GM23338 (cell line): ENCODE measurements around the gene CCL15. TPM values are rescaled to one million over a fixed set of nuclear protein-coding genes. Genes with fewer than 3 reads are reported as not detected.
"Not testable (repeated sequence)": the region's sequence is repeated elsewhere in the genome, so short reads cannot be mapped to it uniquely, and the experiment has no call there.

Experiments
- ATAC-seq: fragments of 200-7000 bp; cut with Tn5 transposase; 3 replicates; pipeline ENCODE4 v1.9.1; 2020
- DNase-seq: peaks from one replicate; pipeline ENCODE4 v3.0.0-alpha.2; 2015; ENCODE audit warnings: low spot score
- H2AFZ ChIP-seq: fragments of 200-600 bp; sonication (generic); 2 replicates; pipeline ENCODE4 v1.8.0; 2016; ENCODE audit warnings: antibody characterized with exemption, mild to moderate bottlenecking, moderate library complexity
- H3F3A ChIP-seq: fragments of 200-600 bp; sonication (generic); replicated peaks from 2 replicates; pipeline ENCODE4 v1.8.0; 2017; ENCODE audit warnings: antibody characterized with exemption, mixed run types, low read depth
- H3K27ac ChIP-seq: fragments of 200-600 bp; sonication (generic); 2 replicates; pipeline ENCODE4 v1.6.1; 2016; ENCODE audit warnings: low read depth
- H3K27me3 ChIP-seq: fragments of 200-600 bp; sonication (generic); 2 replicates; pipeline ENCODE4 v1.8.0; 2016; ENCODE audit warnings: mild to moderate bottlenecking, mixed run types, moderate library complexity; ENCODE audit not compliant: insufficient read depth
- H3K36me3 ChIP-seq: fragments of 200-600 bp; sonication (generic); 2 replicates; pipeline ENCODE4 v1.8.0; 2016; ENCODE audit warnings: mild to moderate bottlenecking; ENCODE audit not compliant: insufficient read depth
- H3K4me1 ChIP-seq: fragments of 200-600 bp; sonication (generic); 2 replicates; pipeline ENCODE4 v1.8.0; 2016; ENCODE audit warnings: mild to moderate bottlenecking, moderate library complexity; ENCODE audit not compliant: insufficient read depth
- H3K4me2 ChIP-seq: fragments of 200-600 bp; sonication (generic); 2 replicates; pipeline ENCODE4 v1.7.1; 2017; ENCODE audit warnings: mixed run types
- H3K4me3 ChIP-seq: fragments of 200-600 bp; sonication (generic); 2 replicates; pipeline ENCODE4 v1.6.1; 2016; ENCODE audit warnings: mixed run types
- H3K79me2 ChIP-seq: fragments of 200-600 bp; sonication (generic); replicated peaks from 2 replicates; pipeline ENCODE4 v1.8.0; 2017; ENCODE audit warnings: mild to moderate bottlenecking; ENCODE audit not compliant: insufficient read depth
- H3K9me2 ChIP-seq: fragments of 200-600 bp; sonication (generic); 2 replicates; pipeline ENCODE4 v1.8.0; 2017; ENCODE audit not compliant: insufficient read depth
- H4K20me1 ChIP-seq: fragments of 200-600 bp; sonication (generic); replicated peaks from 2 replicates; pipeline ENCODE4 v1.8.0; 2017; ENCODE audit warnings: mild to moderate bottlenecking; ENCODE audit not compliant: insufficient read depth
- H3K27ac Mint-ChIP-seq: 2 replicates; pipeline ENCODE4 v1.8.0; 2020; ENCODE audit warnings: inconsistent platforms, mild to moderate bottlenecking, moderate library complexity, mixed read lengths
- H3K27me3 Mint-ChIP-seq: 3 replicates; pipeline ENCODE4 v1.8.0; 2022; ENCODE audit warnings: low read depth, mild to moderate bottlenecking, moderate library complexity, mixed read lengths, inconsistent platforms; ENCODE audit not compliant: insufficient read depth, poor library complexity
- H3K36me3 Mint-ChIP-seq: 3 replicates; pipeline ENCODE4 v1.8.0; 2021; ENCODE audit warnings: low read depth, mild to moderate bottlenecking, inconsistent platforms, moderate library complexity, mixed read lengths
- H3K4me1 Mint-ChIP-seq: 3 replicates; pipeline ENCODE4 v1.8.0; 2020; ENCODE audit warnings: mild to moderate bottlenecking, inconsistent platforms, mixed read lengths
- H3K4me3 Mint-ChIP-seq: 3 replicates; pipeline ENCODE4 v1.8.0; 2021; ENCODE audit warnings: moderate library complexity, mild to moderate bottlenecking, inconsistent platforms, mixed read lengths
- H3K9me3 Mint-ChIP-seq: 3 replicates; pipeline ENCODE4 v1.8.0; 2020; ENCODE audit warnings: moderate library complexity, mild to moderate bottlenecking, inconsistent platforms, mixed read lengths
- CREB1 ChIP-seq: fragments of 250-450 bp; sonication (Bioruptor Pico); IDR thresholded peaks from 2 replicates; pipeline ENCODE4 v1.5.0; 2020; ENCODE audit warnings: low read depth, mild to moderate bottlenecking, moderate library complexity
- ETS1 ChIP-seq: IDR thresholded peaks from 2 replicates; pipeline ENCODE4 v1.6.1; 2016; ENCODE audit warnings: antibody characterized with exemption
- EZH2 ChIP-seq: fragments of 200-600 bp; sonication (generic); IDR thresholded peaks from one replicate; pipeline ENCODE4 v1.8.0; 2017; ENCODE audit warnings: antibody characterized with exemption, mild to moderate bottlenecking, low read depth; ENCODE audit not compliant: unreplicated experiment
- EZH2phosphoT487 ChIP-seq: fragments of 200-600 bp; sonication (generic); IDR thresholded peaks from one replicate; pipeline ENCODE4 v1.8.1; 2018; ENCODE audit warnings: antibody characterized with exemption; ENCODE audit not compliant: unreplicated experiment
- POLR2AphosphoS5 ChIP-seq: IDR thresholded peaks from 2 replicates; pipeline ENCODE4 v1.6.1; 2016; ENCODE audit warnings: antibody characterized with exemption, low read depth
- ZNF114 ChIP-seq: fragments of 250-450 bp; sonication (Bioruptor Pico); IDR thresholded peaks from 2 replicates; pipeline ENCODE4 v1.5.0; 2020; ENCODE audit warnings: mild to moderate bottlenecking, moderate library complexity
- ZNF331 ChIP-seq: fragments of 250-450 bp; sonication (Bioruptor Pico); IDR thresholded peaks from 2 replicates; pipeline ENCODE4 v1.5.0; 2020; ENCODE audit warnings: low read depth, mild to moderate bottlenecking, moderate library complexity
- ZNF462 ChIP-seq: fragments of 250-450 bp; sonication (Bioruptor Pico); IDR thresholded peaks from 2 replicates; pipeline ENCODE4 v1.5.0; 2020; ENCODE audit warnings: mild to moderate bottlenecking, moderate library complexity
- polyA plus RNA-seq: library from polyadenylated mRNA; unstranded; fragments of >200 nt; fragmentation: Nextera tagmentation; extraction: Ambion mirVana; gene quantifications from 2 replicates; pipeline ENCODE4 v1.2.1, GENCODE V29; 2016
- total RNA-seq: library from RNA; depleted of rRNA; stranded (reverse); fragments of >200 nt; shearing (Covaris generic); gene quantifications from 2 replicates; pipeline ENCODE4 v1.2.3, GENCODE V29; 2014
- TF ChIP-seq, protein P1 (sequence below): IDR thresholded peaks from one replicate; pipeline ENCODE4 v1.6.1; 2018; ENCODE audit warnings: antibody characterized with exemption; ENCODE audit not compliant: unreplicated experiment

CCL15 gene
- total and polyA plus RNA-seq, 2 experiments from 2014 or later = not detected

DNA sequence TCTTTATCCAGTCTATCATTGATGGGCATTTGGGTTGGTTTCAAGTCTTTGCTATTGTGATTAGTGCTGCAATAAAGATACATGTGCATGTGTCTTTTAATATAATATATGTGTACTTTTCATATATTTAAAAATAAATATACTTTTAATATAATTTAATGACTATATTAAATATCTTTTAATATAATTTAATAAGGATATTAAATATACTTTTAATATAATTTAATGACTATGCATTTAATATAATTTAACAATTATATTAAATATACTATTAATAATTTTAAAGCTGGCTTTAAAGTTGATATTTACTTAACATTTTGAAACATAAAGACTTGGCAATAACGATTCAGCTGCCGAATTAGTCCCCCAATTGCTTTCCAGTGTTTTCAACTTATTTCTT lies 15.2 kb upstream of the CCL15 start (continued):
- TF ChIP-seq ZNF114 = no peak
- no peak for TF ChIP-seq POLR2AphosphoS5
- no peak for TF ChIP-seq CREB1 (CRISPR knock-in tag)
- no peak for TF ChIP-seq ETS1

- not testable (repeated sequence) for H3K27ac Mint-ChIP-seq, H3K9me2 ChIP-seq, H4K20me1 ChIP-seq, H3F3A ChIP-seq, H3K4me3 ChIP-seq, H3K36me3 ChIP-seq, H3K4me1 Mint-ChIP-seq, DNase-seq, H3K4me3 Mint-ChIP-seq, H3K36me3 Mint-ChIP-seq, H3K79me2 ChIP-seq, H3K27ac ChIP-seq, H3K4me1 ChIP-seq, H3K4me2 ChIP-seq, H2AFZ ChIP-seq, ATAC-seq, H3K27me3 ChIP-seq
- Mint-ChIP-seq H3K27me3 (peaks cover 11% of the 10 kb centered on the region), H3K9me3 (peaks cover 31% of the 10 kb centered on the region)
Observed at GRCh38 chr17:36015895-36016294, 14.5 kb upstream of the CCL15 start.

DNA sequence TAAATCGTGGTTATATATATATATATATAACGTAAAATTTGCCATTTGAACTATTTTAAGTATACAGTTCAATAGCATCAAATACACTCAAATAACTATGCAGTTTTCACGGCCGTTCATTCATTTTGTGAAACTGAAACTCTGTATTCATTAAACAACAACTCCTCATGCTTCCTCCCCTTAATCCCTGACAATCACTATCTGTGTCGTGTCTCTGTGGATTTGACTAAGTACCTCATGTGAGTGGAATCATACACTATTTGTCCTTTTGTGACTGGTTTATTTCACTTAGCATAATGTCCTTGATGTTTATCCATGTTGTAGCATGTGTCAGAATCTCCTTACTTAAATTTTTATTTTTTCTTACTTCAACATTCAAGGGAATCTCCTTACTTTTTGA lies 13.6 kb upstream of the CCL15 start:
- Histone ChIP-seq H3K27ac (no peak overlapping the region), H3K4me1 (no peaks in the 10 kb centered on the region), H3K79me2 (no peaks in the 10 kb centered on the region), H3K4me2 (no peak overlapping the region), H3K9me2 (no peaks in the 10 kb centered on the region), H3F3A (no peaks in the 10 kb centered on the region), H3K27me3 (no peaks in the 10 kb centered on the region), H3K36me3 (no peaks in the 10 kb centered on the region), H4K20me1 (no peaks in the 10 kb centered on the region), H3K4me3 (no peak overlapping the region), H2AFZ (no peak overlapping the region)
- peaks cover 3% of the 10 kb centered on the region; the same call in 2 of the 3 replicates for H3K36me3 Mint-ChIP-seq
- H3K4me3 Mint-ChIP-seq = no peak overlapping the region
- H3K27ac Mint-ChIP-seq = no peak overlapping the region
- ATAC-seq = no peak
- no peak for DNase-seq
- H3K4me1 Mint-ChIP-seq = no peaks in the 10 kb centered on the region
- H3K9me3 Mint-ChIP-seq = peaks cover 40% of the 10 kb centered on the region
- H3K27me3 Mint-ChIP-seq = peaks cover 9% of the 10 kb centered on the region
- TF ChIP-seq ZNF331 (CRISPR knock-in tag) (no peak), ZNF462 (no peak), ETS1 (no peak), CREB1 (CRISPR knock-in tag) (no peak), EZH2phosphoT487 (no peak), EZH2 (no peak)
- TF ChIP-seq, protein P1, sequence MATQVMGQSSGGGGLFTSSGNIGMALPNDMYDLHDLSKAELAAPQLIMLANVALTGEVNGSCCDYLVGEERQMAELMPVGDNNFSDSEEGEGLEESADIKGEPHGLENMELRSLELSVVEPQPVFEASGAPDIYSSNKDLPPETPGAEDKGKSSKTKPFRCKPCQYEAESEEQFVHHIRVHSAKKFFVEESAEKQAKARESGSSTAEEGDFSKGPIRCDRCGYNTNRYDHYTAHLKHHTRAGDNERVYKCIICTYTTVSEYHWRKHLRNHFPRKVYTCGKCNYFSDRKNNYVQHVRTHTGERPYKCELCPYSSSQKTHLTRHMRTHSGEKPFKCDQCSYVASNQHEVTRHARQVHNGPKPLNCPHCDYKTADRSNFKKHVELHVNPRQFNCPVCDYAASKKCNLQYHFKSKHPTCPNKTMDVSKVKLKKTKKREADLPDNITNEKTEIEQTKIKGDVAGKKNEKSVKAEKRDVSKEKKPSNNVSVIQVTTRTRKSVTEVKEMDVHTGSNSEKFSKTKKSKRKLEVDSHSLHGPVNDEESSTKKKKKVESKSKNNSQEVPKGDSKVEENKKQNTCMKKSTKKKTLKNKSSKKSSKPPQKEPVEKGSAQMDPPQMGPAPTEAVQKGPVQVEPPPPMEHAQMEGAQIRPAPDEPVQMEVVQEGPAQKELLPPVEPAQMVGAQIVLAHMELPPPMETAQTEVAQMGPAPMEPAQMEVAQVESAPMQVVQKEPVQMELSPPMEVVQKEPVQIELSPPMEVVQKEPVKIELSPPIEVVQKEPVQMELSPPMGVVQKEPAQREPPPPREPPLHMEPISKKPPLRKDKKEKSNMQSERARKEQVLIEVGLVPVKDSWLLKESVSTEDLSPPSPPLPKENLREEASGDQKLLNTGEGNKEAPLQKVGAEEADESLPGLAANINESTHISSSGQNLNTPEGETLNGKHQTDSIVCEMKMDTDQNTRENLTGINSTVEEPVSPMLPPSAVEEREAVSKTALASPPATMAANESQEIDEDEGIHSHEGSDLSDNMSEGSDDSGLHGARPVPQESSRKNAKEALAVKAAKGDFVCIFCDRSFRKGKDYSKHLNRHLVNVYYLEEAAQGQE = no peak
